Activated naive CD8-positive, alpha-beta T cell treated with anti-CD3 and anti-CD28 coated beads for 36 hours (primary cell): ENCODE measurements around the gene CYP24A1. TPM values are rescaled to one million over a fixed set of nuclear protein-coding genes. Genes with fewer than 3 reads are reported as not detected.

Experiments
- DNase-seq: peaks from one replicate; pipeline ENCODE4 v3.0.0; 2021
- H3K27ac Mint-ChIP-seq: one replicate; pipeline ENCODE4 v1.8.0; 2022; ENCODE audit warnings: mild to moderate bottlenecking, moderate library complexity, mixed read lengths
- H3K27me3 Mint-ChIP-seq: one replicate; pipeline ENCODE4 v1.8.0; 2022; ENCODE audit warnings: mild to moderate bottlenecking, mixed read lengths
- H3K36me3 Mint-ChIP-seq: one replicate; pipeline ENCODE4 v1.8.0; 2021; ENCODE audit warnings: mild to moderate bottlenecking, mixed read lengths
- H3K4me1 Mint-ChIP-seq: one replicate; pipeline ENCODE4 v1.8.0; 2021; ENCODE audit warnings: mixed read lengths
- H3K4me3 Mint-ChIP-seq: one replicate; pipeline ENCODE4 v1.8.0; 2022; ENCODE audit warnings: mild to moderate bottlenecking, moderate library complexity, mixed read lengths
- H3K9me3 Mint-ChIP-seq: one replicate; pipeline ENCODE4 v1.8.0; 2022; ENCODE audit warnings: mixed read lengths
- total RNA-seq, 2 experiments: library from RNA; stranded (reverse); gene quantifications; one replicate each; pipeline ENCODE4 v1.2.3, GENCODE V29; 2021

CYP24A1 gene
- total RNA-seq, 2 experiments from 2014 or later: not detected

DNA sequence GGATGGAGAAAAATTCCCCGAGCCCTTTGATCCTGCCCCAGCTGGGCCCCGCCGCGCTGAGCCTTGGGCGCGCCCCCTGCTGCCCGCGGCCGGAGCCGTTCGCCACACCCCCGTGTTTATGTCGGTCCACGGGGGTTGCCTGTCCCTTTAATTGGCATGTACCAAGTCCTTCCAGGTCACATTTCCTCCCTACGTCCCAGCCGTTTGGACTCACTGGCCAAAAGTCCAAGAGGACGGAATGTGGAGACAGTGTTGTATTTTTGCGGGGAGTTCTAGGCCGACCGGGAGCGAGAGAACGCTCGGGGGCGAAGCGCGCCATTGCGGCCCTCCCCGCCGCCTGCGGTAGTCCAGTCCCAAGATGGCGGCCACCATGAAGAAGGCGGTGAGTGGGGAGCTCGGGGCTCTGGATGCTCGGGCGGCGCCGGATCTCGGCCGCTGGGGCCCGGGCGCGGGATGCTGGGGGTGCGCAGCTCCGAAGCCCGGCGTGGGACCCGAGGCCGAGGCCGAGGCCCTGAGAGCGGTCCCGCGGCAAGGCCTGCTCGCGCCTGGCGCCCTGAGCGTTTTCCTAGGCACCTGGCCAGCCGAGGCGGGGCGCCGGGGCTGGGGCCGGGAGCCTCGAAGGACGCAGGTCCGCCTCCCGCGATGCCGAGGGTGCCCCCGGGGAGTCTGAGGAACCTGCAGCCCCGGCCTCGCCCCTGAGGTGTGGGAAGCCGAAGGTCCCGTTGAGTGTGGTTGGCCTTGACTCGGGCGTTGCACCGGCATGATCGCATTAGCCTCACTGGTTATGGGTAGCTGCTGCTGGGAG lies 34.2 kb upstream of the CYP24A1 start, which contains the start of gene PFDN4:
Gene PFDN4 (plus strand): TSS at position 345 of the 805 bp plus-strand sequence. CDS start 14 bp downstream, at position 359.
- H3K9me3 Mint-ChIP-seq: no peaks in the 10 kb centered on the region
- DNase-seq: peak; percentile 83
- H3K27me3 Mint-ChIP-seq: no peaks in the 10 kb centered on the region
- H3K27ac Mint-ChIP-seq: peak within 1 kb of the TSS; percentile 99
- peak within 1 kb of the TSS; percentile 97 for H3K4me3 Mint-ChIP-seq
- peaks cover 20% of the 10 kb centered on the region for H3K36me3 Mint-ChIP-seq
- H3K4me1 Mint-ChIP-seq: peaks cover 36% of the 10 kb centered on the region

GRCh38 chr20:54207053-54207742 lies 33.4 kb upstream of the CYP24A1 start:
- Mint-ChIP-seq H3K4me3 (peak overlapping the region; percentile 91), H3K27ac (peak overlapping the region; percentile 99), H3K27me3 (no peaks in the 10 kb centered on the region), H3K4me1 (peaks cover 29% of the 10 kb centered on the region), H3K9me3 (no peaks in the 10 kb centered on the region), H3K36me3 (peaks cover 16% of the 10 kb centered on the region)
- no peak for DNase-seq

DNA sequence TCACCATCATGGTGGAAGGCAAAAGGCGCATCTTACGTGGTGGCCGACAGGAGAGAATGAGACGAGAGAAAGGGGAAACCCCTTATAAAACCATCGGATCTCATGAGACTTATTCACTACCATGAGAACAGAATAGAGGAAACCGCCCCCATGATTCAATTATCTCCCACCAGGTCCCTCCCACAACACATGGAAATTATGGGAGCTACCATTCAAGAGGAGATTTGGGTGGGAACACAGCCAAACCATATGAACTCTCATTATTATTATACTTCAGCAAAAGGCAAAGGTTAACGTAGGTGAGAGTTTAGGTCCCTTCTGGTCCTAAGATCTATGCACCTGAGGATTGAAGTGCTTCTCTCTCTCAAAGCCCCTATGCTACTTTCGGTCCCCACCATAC lies 31.7 kb upstream of the CYP24A1 start:
- no peaks in the 10 kb centered on the region for H3K9me3 Mint-ChIP-seq
- no peaks in the 10 kb centered on the region for H3K27me3 Mint-ChIP-seq
- H3K36me3 Mint-ChIP-seq: peaks cover 8% of the 10 kb centered on the region
- DNase-seq: no peak
- no peak overlapping the region for H3K4me3 Mint-ChIP-seq
- peaks cover 25% of the 10 kb centered on the region for H3K4me1 Mint-ChIP-seq
- peak overlapping the region; percentile 13 for H3K27ac Mint-ChIP-seq

DNA sequence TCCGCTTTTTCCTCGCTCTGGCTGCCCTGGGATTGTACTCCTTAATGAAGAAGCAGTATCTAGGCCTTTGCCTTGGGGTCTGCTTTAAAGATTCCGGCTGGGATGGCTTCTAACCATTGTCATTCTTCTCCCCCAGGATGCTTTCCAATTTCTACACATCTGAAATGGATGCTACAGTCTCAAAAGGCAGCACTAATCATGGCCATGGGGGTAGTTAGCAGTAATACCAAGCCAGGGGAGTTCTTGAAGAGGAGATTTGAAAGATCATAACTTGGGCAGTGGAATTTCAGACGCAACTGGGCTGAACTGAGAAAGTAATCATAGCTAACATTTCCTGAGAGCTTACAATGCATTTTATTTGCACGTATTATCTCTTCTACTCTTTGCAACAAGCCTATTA lies 30.7 kb upstream of the CYP24A1 start:
- H3K4me3 Mint-ChIP-seq: no peak overlapping the region
- H3K27me3 Mint-ChIP-seq: no peaks in the 10 kb centered on the region
- H3K4me1 Mint-ChIP-seq: peaks cover 17% of the 10 kb centered on the region
- no peak for DNase-seq
- H3K36me3 Mint-ChIP-seq: peaks cover 1% of the 10 kb centered on the region
- H3K9me3 Mint-ChIP-seq: no peaks in the 10 kb centered on the region
- no peak overlapping the region for H3K27ac Mint-ChIP-seq

DNA sequence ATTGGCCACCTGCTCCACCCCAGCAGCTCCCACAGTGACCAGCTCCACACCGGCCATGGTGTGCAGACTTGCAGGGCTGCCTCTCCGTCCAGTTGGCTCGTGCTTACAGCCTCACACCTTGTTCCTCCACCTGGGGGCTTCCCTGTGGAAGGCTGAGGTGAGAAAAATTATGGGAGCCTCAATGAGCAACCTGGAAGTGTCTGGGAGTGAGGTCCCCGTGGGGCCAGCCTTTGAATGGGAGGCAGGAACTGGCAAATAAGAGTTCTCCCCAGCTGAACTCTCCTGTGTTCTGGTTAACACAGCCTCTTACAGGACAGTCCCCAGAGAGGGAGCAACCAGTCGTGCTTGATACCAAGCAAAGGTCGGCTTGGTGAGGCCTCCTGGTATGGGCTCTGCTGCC lies 30.3 kb upstream of the CYP24A1 start:
- no peaks in the 10 kb centered on the region for H3K27me3 Mint-ChIP-seq
- H3K4me3 Mint-ChIP-seq: no peak overlapping the region
- DNase-seq: no peak
- H3K9me3 Mint-ChIP-seq: no peaks in the 10 kb centered on the region
- peaks cover 17% of the 10 kb centered on the region for H3K4me1 Mint-ChIP-seq
- H3K27ac Mint-ChIP-seq: no peak overlapping the region
- no peaks in the 10 kb centered on the region for H3K36me3 Mint-ChIP-seq

- Mint-ChIP-seq H3K4me3 (no peak overlapping the region), H3K36me3 (no peaks in the 10 kb centered on the region), H3K27me3 (no peaks in the 10 kb centered on the region), H3K4me1 (peaks cover 13% of the 10 kb centered on the region), H3K27ac (no peak overlapping the region), H3K9me3 (no peaks in the 10 kb centered on the region)
- no peak for DNase-seq
Measured at GRCh38 chr20:54203281-54203680, 29.5 kb upstream of the CYP24A1 start.

- no peak for DNase-seq
- H3K4me3 Mint-ChIP-seq: no peak overlapping the region
- H3K27ac Mint-ChIP-seq: no peak overlapping the region
- no peaks in the 10 kb centered on the region for H3K27me3 Mint-ChIP-seq
- peaks cover 13% of the 10 kb centered on the region for H3K4me1 Mint-ChIP-seq
- no peaks in the 10 kb centered on the region for H3K9me3 Mint-ChIP-seq
- H3K36me3 Mint-ChIP-seq: no peaks in the 10 kb centered on the region
Measured at GRCh38 chr20:54201268-54201846, 27.6 kb upstream of the CYP24A1 start.

GRCh38 chr20:54200487-54201267 lies 26.9 kb upstream of the CYP24A1 start:
- no peaks in the 10 kb centered on the region for H3K27me3 Mint-ChIP-seq
- peaks cover 7% of the 10 kb centered on the region for H3K4me1 Mint-ChIP-seq
- no peak overlapping the region for H3K4me3 Mint-ChIP-seq
- no peak overlapping the region for H3K27ac Mint-ChIP-seq
- no peak for DNase-seq
- H3K9me3 Mint-ChIP-seq: no peaks in the 10 kb centered on the region
- H3K36me3 Mint-ChIP-seq: no peaks in the 10 kb centered on the region

GRCh38 chr20:54199721-54200176 lies 26.0 kb upstream of the CYP24A1 start:
- DNase-seq: peak; percentile 60
- Mint-ChIP-seq H3K36me3 (no peaks in the 10 kb centered on the region), H3K4me1 (peaks cover 4% of the 10 kb centered on the region), H3K9me3 (no peaks in the 10 kb centered on the region), H3K4me3 (no peak overlapping the region), H3K27me3 (no peaks in the 10 kb centered on the region), H3K27ac (no peak overlapping the region)

GRCh38 chr20:54199283-54199682 lies 25.5 kb upstream of the CYP24A1 start:
- Mint-ChIP-seq H3K9me3 (no peaks in the 10 kb centered on the region), H3K27me3 (no peaks in the 10 kb centered on the region), H3K4me1 (peaks cover 4% of the 10 kb centered on the region), H3K27ac (no peak overlapping the region), H3K36me3 (no peaks in the 10 kb centered on the region), H3K4me3 (no peak overlapping the region)
- no peak for DNase-seq

- H3K27me3 Mint-ChIP-seq: no peaks in the 10 kb centered on the region
Measured at GRCh38 chr20:54197621-54198604, 24.1 kb upstream of the CYP24A1 start.

DNA sequence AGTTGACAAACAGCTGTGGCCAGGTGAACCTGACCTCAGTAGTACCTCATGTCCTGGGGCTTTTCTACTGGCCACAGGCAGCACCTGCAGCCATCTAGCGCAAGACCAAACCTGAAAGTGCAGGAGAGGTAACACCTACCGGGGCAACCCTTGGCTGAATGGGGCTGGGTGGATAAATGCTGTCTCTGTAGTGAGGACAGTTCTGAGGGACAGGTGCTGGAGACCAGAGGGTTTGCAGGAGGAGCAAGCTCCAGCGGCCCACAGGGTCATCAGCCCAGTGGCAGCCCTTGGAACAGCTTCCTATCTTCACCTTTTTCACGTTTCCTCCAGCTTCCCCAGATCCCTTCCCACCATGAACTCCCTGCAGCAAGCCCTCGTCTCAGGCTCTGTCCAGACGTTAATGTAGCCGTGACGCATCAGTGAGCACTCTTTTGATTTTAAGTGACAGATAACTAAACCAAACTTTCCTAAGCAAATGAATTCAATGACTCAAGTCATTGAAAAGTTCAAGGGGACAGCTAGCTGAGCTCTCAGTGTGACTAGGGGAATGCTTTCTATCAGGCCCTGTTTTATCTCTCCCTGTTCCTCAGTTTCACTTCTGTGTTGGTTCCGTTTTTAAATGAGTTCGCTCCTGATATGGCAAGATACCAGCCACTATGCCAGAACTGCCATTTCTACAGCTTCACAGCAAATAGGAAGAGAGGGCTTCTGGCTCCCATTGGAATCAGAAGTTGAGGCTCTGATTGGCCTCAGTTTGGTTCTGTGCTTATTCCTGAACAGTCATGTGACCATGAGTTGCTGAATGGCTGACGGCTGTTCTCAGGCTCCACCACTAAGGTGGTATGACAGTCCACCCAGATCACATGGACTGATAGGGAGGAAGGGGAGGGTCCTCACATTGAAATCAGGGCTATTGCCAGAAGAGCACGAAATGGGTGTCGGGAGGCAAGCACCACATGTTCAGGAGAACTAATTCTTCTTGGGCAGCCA lies 22.0 kb upstream of the CYP24A1 start:
- no peaks in the 10 kb centered on the region for H3K27me3 Mint-ChIP-seq
- H3K36me3 Mint-ChIP-seq: no peaks in the 10 kb centered on the region
- no peak overlapping the region for H3K27ac Mint-ChIP-seq
- no peaks in the 10 kb centered on the region for H3K9me3 Mint-ChIP-seq
- DNase-seq: no peak
- H3K4me3 Mint-ChIP-seq: no peak overlapping the region
- H3K4me1 Mint-ChIP-seq: peaks cover 4% of the 10 kb centered on the region

More at GRCh38 chr20:54197621-54198604, 24.1 kb upstream of the CYP24A1 start:
- Mint-ChIP-seq H3K9me3 (no peaks in the 10 kb centered on the region), H3K36me3 (no peaks in the 10 kb centered on the region), H3K27ac (no peak overlapping the region), H3K4me3 (no peak overlapping the region), H3K4me1 (peaks cover 4% of the 10 kb centered on the region)
- DNase-seq: no peak
